H1 (cell line): ENCODE data around the gene FARS2. TPM values are rescaled to one million over a fixed set of nuclear protein-coding genes. Genes with fewer than 3 reads are reported as not detected.

Experiments
- CTCF ChIA-PET: fragments of 300-600 bp; sonication (Branson Sonifier 250); formaldehyde crosslinking; loops from one replicate; lab custom pipeline; 2021; ENCODE audit not compliant: partially characterized antibody; lab: Charles Lee
- POLR2A ChIA-PET: fragments of 300-600 bp; sonication (Branson Sonifier 250); formaldehyde crosslinking; loops from one replicate; lab custom pipeline; 2021; ENCODE audit warnings: inconsistent platforms; ENCODE audit not compliant: partially characterized antibody; lab: Charles Lee
- DNase-seq, 2 experiments: peaks; one replicate each; pipeline versions ENCODE4 v3.0.0 to v3.0.0-alpha.2; 2010 to 2022; ENCODE audit warnings: low spot score in 2 of 2, low read depth in 1 of 2, mixed read lengths in 1 of 2
- FAIRE-seq: peaks from 2 replicates; lab custom pipeline; 2011; peaks lifted over from hg19 to GRCh38; lab: Jason Lieb, UNC
- H2AFZ ChIP-seq: 2 replicates; pipeline ENCODE4 v1.8.1; 2012; ENCODE audit warnings: low read length, inconsistent platforms
- H2AK5ac ChIP-seq: 2 replicates; pipeline ENCODE4 v1.6.1; 2013; ENCODE audit warnings: low read depth, low read length
- H2BK120ac ChIP-seq: replicated peaks from 2 replicates; pipeline ENCODE3; 2013; ENCODE audit warnings: low read depth, low read length, inconsistent platforms
- H2BK12ac ChIP-seq: 2 replicates; pipeline ENCODE4 v1.6.1; 2013; ENCODE audit warnings: low read depth, low read length
- H2BK15ac ChIP-seq: 2 replicates; pipeline ENCODE4 v1.6.1; 2013; ENCODE audit warnings: low read length
- H2BK20ac ChIP-seq: 2 replicates; pipeline ENCODE4 v1.6.1; 2013; ENCODE audit warnings: low read length
- H2BK5ac ChIP-seq: 2 replicates; pipeline ENCODE4 v1.6.1; 2013; ENCODE audit warnings: low read depth, low read length
- H3K14ac ChIP-seq: 2 replicates; pipeline ENCODE4 v1.6.1; 2013; ENCODE audit warnings: inconsistent platforms; ENCODE audit not compliant: insufficient read length
- H3K18ac ChIP-seq: 2 replicates; pipeline ENCODE4 v1.6.1; 2013; ENCODE audit warnings: low read length; ENCODE audit errors: extremely low read depth
- H3K23ac ChIP-seq: 2 replicates; pipeline ENCODE4 v1.6.1; 2013; ENCODE audit warnings: inconsistent platforms; ENCODE audit not compliant: insufficient read length
- H3K23me2 ChIP-seq: 2 replicates; pipeline ENCODE4 v1.6.1; 2013; ENCODE audit warnings: low read depth, low read length
- H3K27ac ChIP-seq: 2 replicates; pipeline ENCODE4 v1.6.1; 2011; ENCODE audit warnings: low read depth, low read length, inconsistent platforms
- H3K27me3 ChIP-seq, 4 experiments: replicated peaks in 1 of 4; 1 replicate in 1 of 4; 2 replicates in 3 of 4; pipeline versions ENCODE4 v1.6.1 to v1.8.1; 2011 to 2013; ENCODE audit warnings: low read length in 3 of 4, mild to moderate bottlenecking in 3 of 4, inconsistent platforms in 2 of 4, mixed read lengths in 2 of 4, moderate library complexity in 1 of 4; ENCODE audit not compliant: control insufficient read depth in 3 of 4, insufficient read depth in 3 of 4; ENCODE audit errors: extremely low read depth in 1 of 4
- H3K36me3 ChIP-seq, 4 experiments: 2 replicates each; pipeline versions ENCODE4 v1.6.1 to v1.8.1; 2011 to 2013; ENCODE audit warnings: mild to moderate bottlenecking in 4 of 4, low read length in 3 of 4, moderate library complexity in 2 of 4, control low read depth in 1 of 4, inconsistent platforms in 1 of 4; ENCODE audit not compliant: insufficient read depth in 4 of 4, control insufficient read depth in 2 of 4
- H3K4ac ChIP-seq: replicated peaks from 2 replicates; pipeline ENCODE3; 2013; ENCODE audit warnings: low read length, low read depth, mixed read lengths, inconsistent platforms; ENCODE audit not compliant: insufficient read length
- H3K4me1 ChIP-seq, 4 experiments: replicated peaks in 1 of 4; 1 replicate in 1 of 4; 2 replicates in 3 of 4; pipeline versions ENCODE4 v1.6.1 to v1.8.1; 2011 to 2013; ENCODE audit warnings: low read length in 3 of 4, inconsistent platforms in 2 of 4, mixed read lengths in 1 of 4; ENCODE audit not compliant: insufficient read depth in 4 of 4, control insufficient read depth in 3 of 4
- H3K4me2 ChIP-seq, 2 experiments: 2 replicates each; pipeline versions ENCODE4 v1.6.1 to v1.8.1; 2011 to 2013; ENCODE audit warnings: low read depth in 2 of 2, low read length in 2 of 2, control low read depth in 1 of 2, inconsistent platforms in 1 of 2, mild to moderate bottlenecking in 1 of 2; ENCODE audit not compliant: insufficient read depth in 1 of 2
- H3K4me3 ChIP-seq, 4 experiments: fragments of 200-600, 300-600 bp in 1 of 4; sonication (generic), shearing (Covaris generic), sonication (Bioruptor Twin) in 1 of 4; 2 replicates each; pipeline versions ENCODE4 v1.5.1 to v1.8.1; 2011 to 2016; ENCODE audit warnings: low read length in 4 of 4, low read depth in 3 of 4, control low read depth in 2 of 4, inconsistent platforms in 2 of 4, mild to moderate bottlenecking in 2 of 4, mixed read lengths in 1 of 4, moderate library complexity in 1 of 4; ENCODE audit not compliant: insufficient read depth in 2 of 4; ENCODE audit errors: extremely low read depth in 1 of 4
- H3K56ac ChIP-seq: replicated peaks from 2 replicates; pipeline ENCODE3; 2013; ENCODE audit warnings: low read depth, mild to moderate bottlenecking, mixed read lengths, low read length, inconsistent platforms; ENCODE audit not compliant: insufficient read length
- H3K79me1 ChIP-seq: 2 replicates; pipeline ENCODE4 v1.6.1; 2013; ENCODE audit warnings: low read depth, low read length, control low read depth
- H3K79me2 ChIP-seq, 2 experiments: 2 replicates each; pipeline versions ENCODE4 v1.6.1 to v1.8.1; 2012 to 2013; ENCODE audit warnings: low read length in 2 of 2, mild to moderate bottlenecking in 2 of 2, inconsistent platforms in 1 of 2; ENCODE audit not compliant: insufficient read depth in 2 of 2, control insufficient read depth in 1 of 2
- H3K9ac ChIP-seq, 4 experiments: replicated peaks in 1 of 4; 1 replicate in 1 of 4; 2 replicates in 3 of 4; pipeline versions ENCODE4 v1.6.1 to v1.8.1; 2011 to 2013; ENCODE audit warnings: low read depth in 3 of 4, low read length in 3 of 4, control low read depth in 2 of 4, mild to moderate bottlenecking in 2 of 4, moderate library complexity in 2 of 4, inconsistent platforms in 1 of 4; ENCODE audit errors: extremely low read depth in 1 of 4
- H3K9me3 ChIP-seq, 2 experiments: 2 replicates each; pipeline versions ENCODE4 v1.6.1 to v1.8.1; 2012 to 2013; ENCODE audit warnings: mild to moderate bottlenecking in 2 of 2, moderate library complexity in 2 of 2, control low read depth in 1 of 2, inconsistent platforms in 1 of 2, low read depth in 1 of 2, low read length in 1 of 2, mixed read lengths in 1 of 2; ENCODE audit not compliant: insufficient read depth in 2 of 2
- H4K20me1 ChIP-seq, 2 experiments: replicated peaks in 1 of 2; 2 replicates each; pipeline versions ENCODE3 to v1.8.1; 2011 to 2013; ENCODE audit warnings: inconsistent platforms in 2 of 2, low read length in 2 of 2, mild to moderate bottlenecking in 1 of 2; ENCODE audit not compliant: insufficient read depth in 2 of 2, control insufficient read depth in 1 of 2
- H4K5ac ChIP-seq: 2 replicates; pipeline ENCODE4 v1.6.1; 2013; ENCODE audit warnings: low read length, low read depth, mixed read lengths, inconsistent platforms; ENCODE audit not compliant: insufficient read length
- H4K8ac ChIP-seq: 2 replicates; pipeline ENCODE4 v1.8.0; 2013; ENCODE audit warnings: mild to moderate bottlenecking, moderate library complexity, low read length, inconsistent platforms; ENCODE audit not compliant: insufficient read depth; ENCODE audit errors: extremely low read depth
- H4K91ac ChIP-seq: replicated peaks from 2 replicates; pipeline ENCODE3; 2013; ENCODE audit warnings: low read length, mixed read lengths, inconsistent platforms; ENCODE audit not compliant: insufficient read length
- GABPA ChIP-seq: IDR thresholded peaks from 2 replicates; pipeline ENCODE4 v1.6.1; 2011; ENCODE audit warnings: mild to moderate bottlenecking, low read length, moderate library complexity, borderline replicate concordance; ENCODE audit not compliant: insufficient read depth
- JUND ChIP-seq: IDR thresholded peaks from 2 replicates; pipeline ENCODE4 v1.6.1; 2011; ENCODE audit warnings: mild to moderate bottlenecking, improper control_type of control experiment, low read length
- SUZ12 ChIP-seq: fragments of 200-600 bp; sonication (generic); IDR thresholded peaks from 2 replicates; pipeline ENCODE4 v1.6.1; 2012; ENCODE audit warnings: mild to moderate bottlenecking, inconsistent platforms, low read length, moderate library complexity, mixed read lengths
- TCF12 ChIP-seq: IDR thresholded peaks from 2 replicates; pipeline ENCODE4 v1.6.1; 2011; ENCODE audit warnings: low read depth, mild to moderate bottlenecking, low read length
- WGBS, 2 experiments: shearing (Covaris generic) in 1 of 2; methylation state at CpG; one replicate each; pipeline versions ENCODE4 v1.1.6 to v1.1.7; 2013 to 2015; ENCODE audit warnings: low lambda C conversion rate in 2 of 2, mixed read lengths in 2 of 2, inconsistent platforms in 1 of 2, low coverage in 1 of 2, missing lambda C conversion rate in 1 of 2; ENCODE audit not compliant: insufficient replicate concordance in 2 of 2, insufficient coverage in 1 of 2, insufficient read length in 1 of 2; ENCODE audit errors: extremely low coverage in 1 of 2, missing lambda C conversion rate in 1 of 2; 5-methylcytosine and 5-hydroxymethylcytosine counted together
- polyA plus RNA-seq, 7 experiments: library from polyadenylated mRNA; depleted of rRNA in 3 of 7; stranded (reverse) in 5 of 7; unstranded in 2 of 7; fragments of >200 nt in 5 of 7; fragments of 200-250 nt in 2 of 7; gene quantifications; 1 replicate in 5 of 7; 2 replicates in 1 of 7; 4 replicates in 1 of 7; pipeline versions ENCODE4 v1.2.1 to v1.2.3, GENCODE V29; 2011 to 2013; ENCODE audit warnings: missing spikeins in 2 of 7, mixed read lengths in 2 of 7
- total RNA-seq: library from RNA; stranded (reverse); fragmentation: NEBNext Ultra II Directional; extraction: Animal tissue kit (Norgen Biotek cat#: 25700); gene quantifications from 2 replicates; pipeline ENCODE4 v1.2.1, GENCODE V29; 2021

The FARS2 gene
- total and polyA plus RNA-seq, 2 of the 8 experiments (the other 6 are each of a cell fraction or from before 2014, with no cell fraction given), result 11.7 to 14.4 TPM

- ChIA-PET POLR2A (no interaction called here), CTCF (interaction anchor here (0.9 to 1.2 kb wide), 2 partner anchors 102 to 228 kb away, joined by 3 read pairs; no protein-coding TSS in a partner anchor)
- Histone ChIP-seq H4K5ac (no peak overlapping the region), H4K20me1 (no peaks in the 10 kb centered on the region), H3K4ac (no peak overlapping the region), H3K36me3 (no peaks in the 10 kb centered on the region), H3K79me1 (no peaks in the 10 kb centered on the region), H2BK5ac (no peak overlapping the region), H3K4me3 (no peak overlapping the region), H3K4me2 (no peak overlapping the region), H3K27me3 (no peaks in the 10 kb centered on the region), H3K18ac (no peak overlapping the region), H3K9ac (no peak overlapping the region), H2AFZ (no peak overlapping the region), H3K27ac (no peak overlapping the region), H3K14ac (no peak overlapping the region), H3K56ac (no peak overlapping the region), H2BK12ac (no peak overlapping the region), H2AK5ac (no peak overlapping the region), H2BK15ac (no peak overlapping the region), H4K91ac (no peak overlapping the region), H3K4me1 (no peaks in the 10 kb centered on the region), H3K23ac (no peak overlapping the region), H2BK120ac (no peak overlapping the region), H4K8ac (no peak overlapping the region), H3K79me2 (no peaks in the 10 kb centered on the region), H3K9me3 (no peaks in the 10 kb centered on the region), H2BK20ac (no peak overlapping the region), H3K23me2 (no peaks in the 10 kb centered on the region)
- WGBS, 2 experiments, result 92% methylated on average over 4 of the region's 4 CpGs; no CpG with 5 or more reads in 1 of the 2 experiments
- DNase-seq, result no peak
- TF ChIP-seq GABPA, result no peak
- TF ChIP-seq JUND, result no peak
- no peak for TF ChIP-seq TCF12
- no peak for TF ChIP-seq SUZ12
- no peak for FAIRE-seq
Observed at GRCh38 chr6:5525209-5525608, 263.9 kb downstream of the FARS2 start.
